Measurements from ENCODE around the gene SLC12A5. TPM values are rescaled to one million over a fixed set of nuclear protein-coding genes. Genes with fewer than 3 reads are reported as not detected.

SLC12A5 gene
- total RNA-seq (2022; extraction: Qiagen RNA extraction), result 11.6 to 17.1 TPM (median 15.1 TPM) in 5 replicates

GRCh38 chr20:46028772-46029371 lies at the start of gene SLC12A5:
Gene SLC12A5 (plus strand): TSS chr20:46029215. CDS start chr20:46029345, 130 bp downstream.

GRCh38 chr20:46089417-46090388 lies 60.7 kb downstream of the SLC12A5 start, which contains the start of gene NCOA5:
Gene NCOA5 (minus strand): TSS chr20:46089962. CDS start chr20:46079424, 10,538 bp downstream.

Other genes starting within 250 kb of the SLC12A5 start
- gene WFDC3, start 237.3 kb upstream of the SLC12A5 start, total RNA-seq (2022; extraction: Qiagen RNA extraction), result 0.18 to 0.50 TPM in 2 of 5 replicates, not detected in the others
- gene DNTTIP1, start 237.3 kb upstream of the SLC12A5 start, total RNA-seq (2022; extraction: Qiagen RNA extraction), result 30.7 to 37.1 TPM (median 36.3 TPM) in 5 replicates
- gene UBE2C, start 216.6 kb upstream of the SLC12A5 start, total RNA-seq (2022; extraction: Qiagen RNA extraction), result 232 to 256 TPM (median 248 TPM) in 5 replicates
- 0.13 to 0.35 TPM (median 0.24 TPM) in 3 of 5 replicates, not detected in the others for gene TNNC2, start 201.9 kb upstream of the SLC12A5 start, total RNA-seq (2022; extraction: Qiagen RNA extraction)
- 8.6 to 11.7 TPM (median 11.0 TPM) in 5 replicates for gene SNX21, start 195.4 kb upstream of the SLC12A5 start, total RNA-seq (2022; extraction: Qiagen RNA extraction)
- gene ACOT8, start 171.8 kb upstream of the SLC12A5 start, total RNA-seq (2022; extraction: Qiagen RNA extraction), result 13.9 to 22.6 TPM (median 20.1 TPM) in 5 replicates
- 1.4 to 2.1 TPM (median 1.4 TPM) in 5 replicates for gene ZSWIM3, start 171.6 kb upstream of the SLC12A5 start, total RNA-seq (2022; extraction: Qiagen RNA extraction)
- gene ZSWIM1, start 148.0 kb upstream of the SLC12A5 start, total RNA-seq (2022; extraction: Qiagen RNA extraction), result 5.1 to 6.7 TPM (median 6.0 TPM) in 5 replicates
- 0.25 to 0.92 TPM (median 0.39 TPM) in 5 replicates for gene SPATA25, start 141.6 kb upstream of the SLC12A5 start, total RNA-seq (2022; extraction: Qiagen RNA extraction)
- gene NEURL2, start 138.0 kb upstream of the SLC12A5 start, total RNA-seq (2022; extraction: Qiagen RNA extraction), result 0.82 to 1.8 TPM (median 1.5 TPM) in 5 replicates
- 103 to 131 TPM (median 124 TPM) in 5 replicates for gene CTSA, start 137.9 kb upstream of the SLC12A5 start, total RNA-seq (2022; extraction: Qiagen RNA extraction)
- gene PLTP, start 117.1 kb upstream of the SLC12A5 start, total RNA-seq (2022; extraction: Qiagen RNA extraction), result 1.3 to 1.9 TPM (median 1.8 TPM) in 5 replicates
- 26.5 to 39.4 TPM (median 34.3 TPM) in 5 replicates for gene PCIF1, start 94.5 kb upstream of the SLC12A5 start, total RNA-seq (2022; extraction: Qiagen RNA extraction)
- gene ZNF335, start 57.0 kb upstream of the SLC12A5 start, total RNA-seq (2022; extraction: Qiagen RNA extraction), result 7.0 to 10.4 TPM (median 9.8 TPM) in 5 replicates
- gene MMP9, start 20.3 kb upstream of the SLC12A5 start, total RNA-seq (2022; extraction: Qiagen RNA extraction), result 0.47 to 0.62 TPM (median 0.61 TPM) in 5 replicates
- 20.8 to 23.4 TPM (median 21.4 TPM) in 5 replicates for gene NCOA5, start 60.7 kb downstream of the SLC12A5 start, total RNA-seq (2022; extraction: Qiagen RNA extraction)
- gene CD40, start 89.1 kb downstream of the SLC12A5 start, total RNA-seq (2022; extraction: Qiagen RNA extraction), result 3.4 to 5.3 TPM (median 4.8 TPM) in 5 replicates